GM12875 (cell line): Measurements from ENCODE around the gene ITGA1.
A peak's percentile ranks its signal among the peaks of the same experiment; 100 is the strongest.

Source experiments
- H3K4me3 ChIP-seq: one replicate; pipeline ENCODE4 v1.5.1; 2011; ENCODE audit warnings: low read depth, low read length, control low read depth
- TF ChIP-seq, protein P1 (sequence below): IDR thresholded peaks from 2 replicates; pipeline ENCODE4 v1.5.1; 2011; ENCODE audit warnings: low read depth, mild to moderate bottlenecking, control low read depth, inconsistent platforms, low read length, moderate library complexity, borderline replicate concordance; ENCODE audit not compliant: insufficient read depth

Gene ITGA1

DNA sequence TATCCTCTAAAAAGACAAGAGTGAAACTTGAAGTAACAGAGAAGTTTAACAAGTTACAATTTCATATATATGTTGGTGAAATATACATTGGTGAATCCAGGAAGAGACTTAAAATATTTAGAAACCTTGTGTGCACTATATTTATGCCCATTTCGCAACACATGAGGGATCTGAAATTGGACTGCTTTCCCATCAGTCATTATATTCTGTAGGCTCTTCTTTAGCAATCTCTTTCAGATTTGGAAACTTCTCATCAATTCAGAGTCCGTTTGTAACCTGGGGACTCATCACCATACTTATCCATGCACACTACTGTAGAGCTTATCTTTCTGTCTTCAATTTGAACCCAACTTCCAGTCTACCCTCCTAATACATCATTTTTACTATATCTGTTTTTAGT lies 2.1 kb downstream of the ITGA1 start:
- TF ChIP-seq, protein P1, sequence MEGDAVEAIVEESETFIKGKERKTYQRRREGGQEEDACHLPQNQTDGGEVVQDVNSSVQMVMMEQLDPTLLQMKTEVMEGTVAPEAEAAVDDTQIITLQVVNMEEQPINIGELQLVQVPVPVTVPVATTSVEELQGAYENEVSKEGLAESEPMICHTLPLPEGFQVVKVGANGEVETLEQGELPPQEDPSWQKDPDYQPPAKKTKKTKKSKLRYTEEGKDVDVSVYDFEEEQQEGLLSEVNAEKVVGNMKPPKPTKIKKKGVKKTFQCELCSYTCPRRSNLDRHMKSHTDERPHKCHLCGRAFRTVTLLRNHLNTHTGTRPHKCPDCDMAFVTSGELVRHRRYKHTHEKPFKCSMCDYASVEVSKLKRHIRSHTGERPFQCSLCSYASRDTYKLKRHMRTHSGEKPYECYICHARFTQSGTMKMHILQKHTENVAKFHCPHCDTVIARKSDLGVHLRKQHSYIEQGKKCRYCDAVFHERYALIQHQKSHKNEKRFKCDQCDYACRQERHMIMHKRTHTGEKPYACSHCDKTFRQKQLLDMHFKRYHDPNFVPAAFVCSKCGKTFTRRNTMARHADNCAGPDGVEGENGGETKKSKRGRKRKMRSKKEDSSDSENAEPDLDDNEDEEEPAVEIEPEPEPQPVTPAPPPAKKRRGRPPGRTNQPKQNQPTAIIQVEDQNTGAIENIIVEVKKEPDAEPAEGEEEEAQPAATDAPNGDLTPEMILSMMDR = no peak
- no peak overlapping the region for H3K4me3 ChIP-seq

DNA sequence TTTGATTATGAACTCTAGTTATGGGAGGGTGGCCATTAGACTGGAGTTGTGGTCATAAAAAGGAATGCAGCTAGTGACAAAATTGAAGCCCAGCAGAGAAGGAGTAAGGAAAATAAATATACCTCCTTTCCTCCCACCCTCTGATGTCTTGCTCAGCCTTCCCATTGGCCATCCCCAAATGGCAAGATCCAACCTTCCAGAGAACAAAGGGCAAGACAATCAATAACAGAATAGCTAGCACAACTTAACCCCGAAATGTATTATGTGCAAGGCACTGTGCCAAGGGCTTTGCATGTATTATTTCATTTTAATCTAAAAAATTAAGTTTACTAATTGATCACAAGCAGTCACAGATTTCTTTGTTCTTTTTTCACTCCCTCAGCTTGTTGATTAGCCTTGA lies 3.6 kb downstream of the ITGA1 start:
- TF ChIP-seq, protein P1 = no peak
- no peak overlapping the region for H3K4me3 ChIP-seq

DNA sequence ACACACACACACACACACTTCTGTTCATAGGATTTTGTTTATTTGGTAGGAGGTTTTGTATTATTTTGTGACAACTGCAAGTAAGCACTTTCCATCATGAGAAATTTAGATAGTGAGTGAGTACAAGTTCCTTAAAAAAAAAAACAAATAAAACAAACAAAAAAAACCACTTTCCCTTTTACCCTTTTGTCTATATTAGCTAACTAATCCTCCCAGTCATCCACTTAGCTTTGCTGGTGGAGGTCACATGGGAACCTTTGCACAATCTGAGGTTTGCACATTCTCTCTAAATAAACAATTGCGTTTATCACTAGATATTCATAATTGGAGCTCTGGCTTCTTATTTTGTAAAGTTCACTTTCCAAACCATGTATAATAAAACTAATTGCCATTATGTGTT lies 6.8 kb downstream of the ITGA1 start:
- TF ChIP-seq, protein P1 = no peak

DNA sequence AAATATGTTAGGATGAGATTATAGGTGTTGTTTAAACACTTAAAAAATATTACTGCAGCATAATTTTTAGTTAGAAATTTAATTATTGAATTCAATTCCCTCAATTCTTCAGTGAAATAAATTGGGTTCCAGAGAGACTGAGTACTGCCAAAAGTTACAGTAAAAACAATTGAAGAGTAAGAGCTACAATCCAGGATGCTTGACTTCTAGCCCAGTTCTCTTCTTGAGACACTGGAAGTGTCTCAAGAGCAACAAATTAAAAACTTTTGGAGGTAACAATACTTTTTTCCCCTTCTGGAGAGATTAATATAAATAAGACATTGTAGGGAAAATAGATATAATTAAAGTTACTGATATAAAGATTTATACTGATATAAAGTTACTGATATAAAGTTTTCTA lies 8.3 kb downstream of the ITGA1 start:
- H3K4me3 ChIP-seq = no peak overlapping the region
- TF ChIP-seq, protein P1 = no peak

More for the DNA sequence above, 6.8 kb downstream of the ITGA1 start:
- no peak overlapping the region for H3K4me3 ChIP-seq

DNA sequence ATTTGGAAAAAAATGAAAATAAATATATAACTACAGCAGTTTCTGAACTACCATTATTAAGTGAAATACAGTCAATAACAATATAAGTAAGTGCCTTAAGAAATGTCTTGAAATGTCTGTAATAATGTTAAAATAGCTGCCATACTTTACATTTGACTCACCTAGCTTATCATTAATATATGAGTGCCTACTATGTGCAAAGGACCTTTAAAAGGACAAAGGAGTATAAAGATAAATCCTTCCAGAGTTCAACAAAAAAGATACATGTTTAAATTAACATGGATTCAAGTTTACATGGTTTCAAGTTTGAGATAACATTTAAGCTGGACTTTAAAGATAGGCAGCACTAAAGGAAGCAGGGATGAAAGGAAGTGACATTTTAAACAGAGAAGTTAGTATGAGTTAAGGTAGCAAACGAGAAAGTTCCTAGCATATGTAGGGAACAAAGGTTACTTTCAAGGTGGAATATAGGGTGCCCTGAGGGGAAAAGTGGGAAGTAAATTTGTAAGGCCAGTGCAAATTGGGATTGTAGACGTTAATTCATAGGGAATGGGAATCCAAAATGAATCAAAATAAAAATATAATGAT lies 8.9 kb downstream of the ITGA1 start:
- TF ChIP-seq, protein P1 = no peak
- no peak overlapping the region for H3K4me3 ChIP-seq

DNA sequence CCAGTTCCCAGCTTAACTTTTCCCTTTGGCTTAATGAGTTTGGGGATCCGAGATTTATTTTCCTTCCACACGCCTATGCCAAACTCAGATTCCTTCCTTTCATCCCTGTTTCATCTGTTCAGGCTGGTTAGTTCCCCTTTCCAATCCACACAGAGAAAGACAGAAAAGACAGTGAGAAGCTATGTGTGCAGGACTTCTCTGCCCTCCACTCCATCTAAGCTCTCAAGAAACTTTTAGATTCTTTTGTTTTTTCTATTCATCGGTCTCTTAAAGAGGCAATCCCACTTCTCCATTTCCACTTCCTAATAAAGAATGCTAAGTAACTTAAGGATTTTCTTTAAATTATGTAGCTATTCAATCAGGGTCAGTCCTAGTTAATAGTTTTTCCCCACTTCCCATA lies 11.2 kb downstream of the ITGA1 start:
- H3K4me3 ChIP-seq = peak overlapping the region; percentile 67
- TF ChIP-seq, protein P1 = no peak

DNA sequence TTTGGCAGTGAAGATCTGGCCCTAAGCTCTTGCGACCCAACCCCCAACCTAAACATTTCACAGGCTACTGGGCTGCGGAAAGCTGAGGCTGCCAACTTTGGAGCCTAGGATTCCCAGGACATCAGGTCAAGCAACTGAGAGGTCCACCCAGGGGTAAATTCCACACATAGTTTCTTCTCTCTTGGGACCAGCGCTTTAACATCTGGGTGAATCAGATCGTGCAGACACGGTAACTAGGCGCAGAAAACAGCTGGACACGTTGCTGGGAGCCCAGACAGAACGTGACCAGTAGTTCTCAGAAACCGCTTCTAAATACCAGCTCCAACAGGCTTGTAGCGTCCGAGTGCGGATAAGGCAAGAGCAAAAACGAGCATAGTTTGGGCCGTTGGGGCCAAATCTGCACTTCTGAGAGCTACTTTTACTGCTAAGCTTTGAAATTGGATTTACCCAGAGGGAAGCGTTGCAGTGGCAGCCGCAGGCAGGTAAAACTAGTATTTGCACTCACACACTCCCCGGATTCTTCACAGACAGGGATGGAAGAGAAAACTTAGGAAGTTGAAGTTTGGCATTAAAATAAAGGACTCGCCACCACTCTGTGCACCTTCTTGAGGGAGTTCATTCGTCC lies 11.8 kb downstream of the ITGA1 start:
- TF ChIP-seq, protein P1 = no peak
- H3K4me3 ChIP-seq = peak overlapping the region; percentile 67
